ENCODE measurements around the gene GTF2E1. TPM values are rescaled to one million over a fixed set of nuclear protein-coding genes. Genes with fewer than 3 reads are reported as not detected.
A peak's percentile ranks its signal among the peaks of the same experiment; 100 is the strongest.

GTF2E1 gene
- total and polyA plus RNA-seq, 10 of the 15 experiments (the other 5 are each of a cell fraction or from before 2014, with no cell fraction given) = 9.2 to 24.9 (median 16.2) TPM

GRCh38 chr3:120749843-120750242, 7.3 kb downstream of the GTF2E1 start:
- ChIA-PET POLR2A (interaction anchor here (0.5 kb wide), 1 partner anchor 36 kb away, joined by 3 read pairs; no protein-coding TSS in a partner anchor), SMC1A (ENCODE audit: uncharacterized antibody, unreplicated experiment) (interaction anchor here (1.7 kb wide), 1 partner anchor 13 kb away, joined by 5 read pairs; no protein-coding TSS in a partner anchor), CTCF (no interaction called here), RAD21 (ENCODE audit: unreplicated experiment) (interaction anchor here (0.7 kb wide), 1 partner anchor 33 kb away, joined by 3 read pairs; no protein-coding TSS in a partner anchor)
- Histone ChIP-seq H3K9ac (ENCODE audit: control insufficient read depth, insufficient read depth, low read length) (no peak overlapping the region), H3K4me2 (ENCODE audit: control insufficient read depth, insufficient read depth) (no peak overlapping the region), H3K27me3 (replicated peaks in 1 of 2; ENCODE audit: control insufficient read depth in 2 of 2, insufficient read depth in 2 of 2, low read length in 1 of 2) (no peaks in the 10 kb centered on the region), H3K36me3 (ENCODE audit: control insufficient read depth in 2 of 2, insufficient read depth in 2 of 2, low read length in 1 of 2) (no peaks in the 10 kb centered on the region; a peak in 3 of 4 replicates), H3K27ac (ENCODE audit: control insufficient read depth, insufficient read depth) (no peak overlapping the region), H2AFZ (ENCODE audit: control insufficient read depth, low read depth, low read length) (no peak overlapping the region), H3K4me1 (ENCODE audit: control insufficient read depth, insufficient read depth, low read length) (no peaks in the 10 kb centered on the region), H3K9me3 (replicated peaks; ENCODE audit: control insufficient read depth, insufficient read depth, low read length) (peaks cover 1% of the 10 kb centered on the region), H3K79me2 (ENCODE audit: control insufficient read depth, insufficient read depth, low read length) (peaks cover 31% of the 10 kb centered on the region), H4K20me1 (ENCODE audit: control insufficient read depth, insufficient read depth) (no peaks in the 10 kb centered on the region), H3K4me3 (no peak overlapping the region)
- WGBS (ENCODE audit: insufficient coverage, insufficient replicate concordance, low lambda C conversion rate, missing lambda C conversion rate) = 100% methylated on average over 1 of the region's 1 CpG
- intact Hi-C loops (cut with micrococcal nuclease; ENCODE audit: unreplicated experiment) = no loop called here
- no TSS peak for BruUV-seq (replicated peaks)
- no peak for TF ChIP-seq FOS (IDR thresholded peaks at IDR 0.05; ENCODE audit: borderline replicate concordance, extremely low read depth, insufficient read length)
- in situ Hi-C loops (cut with MboI) = no loop called here
- DNase-seq (ENCODE audit: low read depth, low spot score) (no peak), FAIRE-seq (no peak), ATAC-seq (no peak; the same call in 2 of the 3 replicates)

GRCh38 chr3:120752230-120752629, 9.7 kb downstream of the GTF2E1 start:
- Histone ChIP-seq H3K4me2 (ENCODE audit: control insufficient read depth, insufficient read depth) (no peak overlapping the region), H4K20me1 (ENCODE audit: control insufficient read depth, insufficient read depth) (no peaks in the 10 kb centered on the region), H3K9me3 (replicated peaks; ENCODE audit: control insufficient read depth, insufficient read depth, low read length) (peaks cover 4% of the 10 kb centered on the region), H2AFZ (ENCODE audit: control insufficient read depth, low read depth, low read length) (no peak overlapping the region), H3K79me2 (ENCODE audit: control insufficient read depth, insufficient read depth, low read length) (peaks cover 23% of the 10 kb centered on the region), H3K4me1 (ENCODE audit: control insufficient read depth, insufficient read depth, low read length) (no peaks in the 10 kb centered on the region), H3K27ac (ENCODE audit: control insufficient read depth, insufficient read depth) (no peak overlapping the region), H3K36me3 (ENCODE audit: control insufficient read depth in 2 of 2, insufficient read depth in 2 of 2, low read length in 1 of 2) (peaks cover 0 to 10% of the 10 kb centered on the region in 2 experiments; a peak in 3 of 4 replicates), H3K9ac (ENCODE audit: control insufficient read depth, insufficient read depth, low read length) (no peak overlapping the region), H3K27me3 (replicated peaks in 1 of 2; ENCODE audit: control insufficient read depth in 2 of 2, insufficient read depth in 2 of 2, low read length in 1 of 2) (no peaks in the 10 kb centered on the region), H3K4me3 (no peak overlapping the region)
- no peak for TF ChIP-seq NR2C1 (IDR thresholded peaks at IDR 0.05)
- TF ChIP-seq, protein P1, sequence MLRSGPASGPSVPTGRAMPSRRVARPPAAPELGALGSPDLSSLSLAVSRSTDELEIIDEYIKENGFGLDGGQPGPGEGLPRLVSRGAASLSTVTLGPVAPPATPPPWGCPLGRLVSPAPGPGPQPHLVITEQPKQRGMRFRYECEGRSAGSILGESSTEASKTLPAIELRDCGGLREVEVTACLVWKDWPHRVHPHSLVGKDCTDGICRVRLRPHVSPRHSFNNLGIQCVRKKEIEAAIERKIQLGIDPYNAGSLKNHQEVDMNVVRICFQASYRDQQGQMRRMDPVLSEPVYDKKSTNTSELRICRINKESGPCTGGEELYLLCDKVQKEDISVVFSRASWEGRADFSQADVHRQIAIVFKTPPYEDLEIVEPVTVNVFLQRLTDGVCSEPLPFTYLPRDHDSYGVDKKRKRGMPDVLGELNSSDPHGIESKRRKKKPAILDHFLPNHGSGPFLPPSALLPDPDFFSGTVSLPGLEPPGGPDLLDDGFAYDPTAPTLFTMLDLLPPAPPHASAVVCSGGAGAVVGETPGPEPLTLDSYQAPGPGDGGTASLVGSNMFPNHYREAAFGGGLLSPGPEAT (IDR thresholded peaks at IDR 0.05; ENCODE audit: low read depth) = no peak
- no peak for TF ChIP-seq CREM (IDR thresholded peaks at IDR 0.05; ENCODE audit: low read depth)
- TF ChIP-seq LARP7 (IDR thresholded peaks at IDR 0.05) = no peak
- no peak for TF ChIP-seq EZH2 (IDR thresholded peaks at IDR 0.05; ENCODE audit: borderline replicate concordance, control insufficient read depth, low read depth, low read length)
- TF ChIP-seq TBL1XR1 (IDR thresholded peaks at IDR 0.05; ENCODE audit: low read depth, low read length) = no peak
- TF ChIP-seq, protein P2, sequence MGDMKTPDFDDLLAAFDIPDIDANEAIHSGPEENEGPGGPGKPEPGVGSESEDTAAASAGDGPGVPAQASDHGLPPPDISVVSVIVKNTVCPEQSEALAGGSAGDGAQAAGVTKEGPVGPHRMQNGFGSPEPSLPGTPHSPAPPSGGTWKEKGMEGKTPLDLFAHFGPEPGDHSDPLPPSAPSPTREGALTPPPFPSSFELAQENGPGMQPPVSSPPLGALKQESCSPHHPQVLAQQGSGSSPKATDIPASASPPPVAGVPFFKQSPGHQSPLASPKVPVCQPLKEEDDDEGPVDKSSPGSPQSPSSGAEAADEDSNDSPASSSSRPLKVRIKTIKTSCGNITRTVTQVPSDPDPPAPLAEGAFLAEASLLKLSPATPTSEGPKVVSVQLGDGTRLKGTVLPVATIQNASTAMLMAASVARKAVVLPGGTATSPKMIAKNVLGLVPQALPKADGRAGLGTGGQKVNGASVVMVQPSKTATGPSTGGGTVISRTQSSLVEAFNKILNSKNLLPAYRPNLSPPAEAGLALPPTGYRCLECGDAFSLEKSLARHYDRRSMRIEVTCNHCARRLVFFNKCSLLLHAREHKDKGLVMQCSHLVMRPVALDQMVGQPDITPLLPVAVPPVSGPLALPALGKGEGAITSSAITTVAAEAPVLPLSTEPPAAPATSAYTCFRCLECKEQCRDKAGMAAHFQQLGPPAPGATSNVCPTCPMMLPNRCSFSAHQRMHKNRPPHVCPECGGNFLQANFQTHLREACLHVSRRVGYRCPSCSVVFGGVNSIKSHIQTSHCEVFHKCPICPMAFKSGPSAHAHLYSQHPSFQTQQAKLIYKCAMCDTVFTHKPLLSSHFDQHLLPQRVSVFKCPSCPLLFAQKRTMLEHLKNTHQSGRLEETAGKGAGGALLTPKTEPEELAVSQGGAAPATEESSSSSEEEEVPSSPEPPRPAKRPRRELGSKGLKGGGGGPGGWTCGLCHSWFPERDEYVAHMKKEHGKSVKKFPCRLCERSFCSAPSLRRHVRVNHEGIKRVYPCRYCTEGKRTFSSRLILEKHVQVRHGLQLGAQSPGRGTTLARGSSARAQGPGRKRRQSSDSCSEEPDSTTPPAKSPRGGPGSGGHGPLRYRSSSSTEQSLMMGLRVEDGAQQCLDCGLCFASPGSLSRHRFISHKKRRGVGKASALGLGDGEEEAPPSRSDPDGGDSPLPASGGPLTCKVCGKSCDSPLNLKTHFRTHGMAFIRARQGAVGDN (IDR thresholded peaks at IDR 0.05) = no peak
- intact Hi-C loops (cut with micrococcal nuclease; ENCODE audit: unreplicated experiment) = no loop called here
- POLR2A ChIA-PET = interaction anchor here (1.2 to 3.3 kb wide), 2 partner anchors 10 to 20 kb away, joined by 3 to 13 read pairs; partner anchors contain the start of genes GTF2E1 and RABL3
- FAIRE-seq (no peak), ATAC-seq (peak; percentile 28), DNase-seq (ENCODE audit: low read depth, low spot score) (no peak)
- SMC1A ChIA-PET (ENCODE audit: uncharacterized antibody, unreplicated experiment) = interaction anchor here (1.0 to 3.4 kb wide), 3 partner anchors 11 to 15 kb away, joined by 5 to 20 read pairs (median 6); no protein-coding TSS in a partner anchor
- BruUV-seq (replicated peaks) = no TSS peak
- in situ Hi-C loops (cut with MboI) = no loop called here
- CTCF ChIA-PET = interaction anchor here (0.8 to 1.4 kb wide), 3 partner anchors 10 to 42 kb away, joined by 3 to 4 read pairs (median 4); no protein-coding TSS in a partner anchor
- RAD21 ChIA-PET (ENCODE audit: unreplicated experiment) = no interaction called here
- 100% methylated on average over 1 of the region's 1 CpG for WGBS (ENCODE audit: insufficient coverage, insufficient replicate concordance, low lambda C conversion rate, missing lambda C conversion rate)
